ENCODE results near the gene SLC36A2. TPM values are rescaled to one million over a fixed set of nuclear protein-coding genes. Genes with fewer than 3 reads are reported as not detected.

The SLC36A2 gene
- polyA plus RNA-seq, 4 donors, result not detected

DNA sequence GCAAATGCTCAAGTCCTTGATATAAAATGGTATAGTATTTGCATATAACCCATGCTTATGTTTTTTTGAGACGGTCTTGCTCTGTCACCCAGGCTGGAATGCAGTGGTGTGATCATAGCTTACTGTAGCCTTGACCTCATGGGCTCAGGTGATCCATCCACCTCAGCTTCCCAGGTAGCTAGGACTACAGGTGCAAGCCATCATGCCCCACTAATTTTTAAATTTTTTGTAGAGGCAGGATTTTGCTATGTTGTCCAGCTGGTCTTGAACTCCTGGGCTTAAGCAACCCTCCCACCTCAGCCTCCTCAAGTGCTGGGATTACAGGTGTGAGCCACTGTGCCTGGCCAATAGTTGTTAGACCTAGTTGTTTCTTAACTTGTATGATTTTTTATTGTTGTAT, 61.1 kb downstream of the SLC36A2 start:
- Histone ChIP-seq H3K27ac (ENCODE audit: low read depth in 1 of 3, low read length in 2 of 3) (no peak overlapping the region), H3K27me3 (ENCODE audit: control insufficient read depth in 3 of 3, insufficient read depth in 3 of 3, low read length in 3 of 3) (peaks cover 0 to 2% (median 0%) of the 10 kb centered on the region in 3 donors), H3K4me3 (ENCODE audit: low read depth in 1 of 3, low read length in 3 of 3) (no peak overlapping the region), H3K9me3 (ENCODE audit: control insufficient read depth in 2 of 2, insufficient read depth in 1 of 2, low read depth in 1 of 2, low read length in 1 of 2) (no peaks in the 10 kb centered on the region), H3K4me1 (ENCODE audit: control insufficient read depth in 3 of 3, insufficient read depth in 2 of 3, low read depth in 1 of 3, low read length in 2 of 3) (no peaks in the 10 kb centered on the region), H3K36me3 (ENCODE audit: control insufficient read depth in 3 of 3, insufficient read depth in 2 of 3, low read depth in 1 of 3, low read length in 3 of 3) (no peaks in the 10 kb centered on the region)
- DNase-seq (no peak), FAIRE-seq (no peak)
- WGBS, 3 donors, result 88 to 96% (median 91%) methylated on average over 1 of the region's 1 CpG

DNA sequence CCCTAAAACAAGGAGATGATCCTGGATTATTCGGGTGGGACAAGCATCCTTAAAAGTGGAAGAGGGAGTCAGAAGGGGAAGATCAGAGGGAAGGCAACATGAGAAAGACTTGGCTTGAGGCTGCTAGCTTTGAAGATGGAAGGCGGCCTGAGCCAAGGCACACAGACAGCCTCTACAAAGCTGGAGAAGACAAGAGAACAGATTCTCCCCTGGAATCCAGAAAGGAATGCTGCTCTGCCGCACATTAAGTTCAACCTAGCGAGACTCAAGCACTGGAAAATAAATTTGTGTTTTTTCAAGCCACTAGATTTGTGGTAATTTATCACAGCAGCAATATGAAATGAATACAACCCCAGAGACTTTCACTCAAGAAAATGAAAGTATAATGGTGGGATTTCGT, 61.7 kb downstream of the SLC36A2 start:
- Histone ChIP-seq H3K27ac (ENCODE audit: low read depth in 1 of 3, low read length in 2 of 3) (no peak overlapping the region), H3K9me3 (ENCODE audit: control insufficient read depth in 2 of 2, insufficient read depth in 1 of 2, low read depth in 1 of 2, low read length in 1 of 2) (no peaks in the 10 kb centered on the region), H3K4me1 (ENCODE audit: control insufficient read depth in 3 of 3, insufficient read depth in 2 of 3, low read depth in 1 of 3, low read length in 2 of 3) (no peaks in the 10 kb centered on the region), H3K27me3 (ENCODE audit: control insufficient read depth in 3 of 3, insufficient read depth in 3 of 3, low read length in 3 of 3) (peaks cover 0 to 2% (median 0%) of the 10 kb centered on the region in 3 donors), H3K4me3 (ENCODE audit: low read depth in 1 of 3, low read length in 3 of 3) (no peak overlapping the region), H3K36me3 (ENCODE audit: control insufficient read depth in 3 of 3, insufficient read depth in 2 of 3, low read depth in 1 of 3, low read length in 3 of 3) (no peaks in the 10 kb centered on the region)
- DNase-seq, result no peak
- 74 to 77% (median 76%) methylated on average over 5 of the region's 5 CpGs for WGBS, 3 donors
- FAIRE-seq, result no peak

GRCh38 chr5:151284392-151284967, 62.9 kb downstream of the SLC36A2 start:
- Histone ChIP-seq H3K4me3 (ENCODE audit: low read depth in 1 of 3, low read length in 3 of 3) (no peak overlapping the region), H3K4me1 (ENCODE audit: control insufficient read depth in 3 of 3, insufficient read depth in 2 of 3, low read depth in 1 of 3, low read length in 2 of 3) (no peaks in the 10 kb centered on the region), H3K36me3 (ENCODE audit: control insufficient read depth in 3 of 3, insufficient read depth in 2 of 3, low read depth in 1 of 3, low read length in 3 of 3) (no peaks in the 10 kb centered on the region), H3K27me3 (ENCODE audit: control insufficient read depth in 3 of 3, insufficient read depth in 3 of 3, low read length in 3 of 3) (peaks cover 0 to 2% (median 0%) of the 10 kb centered on the region in 3 donors), H3K27ac (ENCODE audit: low read depth in 1 of 3, low read length in 2 of 3) (no peak overlapping the region), H3K9me3 (ENCODE audit: control insufficient read depth in 2 of 2, insufficient read depth in 1 of 2, low read depth in 1 of 2, low read length in 1 of 2) (no peaks in the 10 kb centered on the region)
- FAIRE-seq (no peak), DNase-seq (no peak)
- 29 to 30% (median 30%) methylated on average over 8 of the region's 8 CpGs for WGBS, 3 donors

GRCh38 chr5:151283120-151283825, 64.1 kb downstream of the SLC36A2 start:
- H3K27me3 ChIP-seq (ENCODE audit: control insufficient read depth in 3 of 3, insufficient read depth in 3 of 3, low read length in 3 of 3), result peaks cover 0 to 2% (median 0%) of the 10 kb centered on the region in 3 donors
- no peaks in the 10 kb centered on the region for H3K4me1 ChIP-seq (ENCODE audit: control insufficient read depth in 3 of 3, insufficient read depth in 2 of 3, low read depth in 1 of 3, low read length in 2 of 3)
- H3K9me3 ChIP-seq (ENCODE audit: control insufficient read depth in 2 of 2, insufficient read depth in 1 of 2, low read depth in 1 of 2, low read length in 1 of 2), result no peaks in the 10 kb centered on the region
- H3K36me3 ChIP-seq (ENCODE audit: control insufficient read depth in 3 of 3, insufficient read depth in 2 of 3, low read depth in 1 of 3, low read length in 3 of 3), result no peaks in the 10 kb centered on the region
- FAIRE-seq, result no peak
- H3K27ac ChIP-seq (ENCODE audit: low read depth in 1 of 3, low read length in 2 of 3), result no peak overlapping the region
- H3K4me3 ChIP-seq (ENCODE audit: low read depth in 1 of 3, low read length in 3 of 3), result no peak overlapping the region
- no peak for DNase-seq
- WGBS, 3 donors, result 76 to 82% (median 78%) methylated on average over 4 of the region's 4 CpGs

DNA sequence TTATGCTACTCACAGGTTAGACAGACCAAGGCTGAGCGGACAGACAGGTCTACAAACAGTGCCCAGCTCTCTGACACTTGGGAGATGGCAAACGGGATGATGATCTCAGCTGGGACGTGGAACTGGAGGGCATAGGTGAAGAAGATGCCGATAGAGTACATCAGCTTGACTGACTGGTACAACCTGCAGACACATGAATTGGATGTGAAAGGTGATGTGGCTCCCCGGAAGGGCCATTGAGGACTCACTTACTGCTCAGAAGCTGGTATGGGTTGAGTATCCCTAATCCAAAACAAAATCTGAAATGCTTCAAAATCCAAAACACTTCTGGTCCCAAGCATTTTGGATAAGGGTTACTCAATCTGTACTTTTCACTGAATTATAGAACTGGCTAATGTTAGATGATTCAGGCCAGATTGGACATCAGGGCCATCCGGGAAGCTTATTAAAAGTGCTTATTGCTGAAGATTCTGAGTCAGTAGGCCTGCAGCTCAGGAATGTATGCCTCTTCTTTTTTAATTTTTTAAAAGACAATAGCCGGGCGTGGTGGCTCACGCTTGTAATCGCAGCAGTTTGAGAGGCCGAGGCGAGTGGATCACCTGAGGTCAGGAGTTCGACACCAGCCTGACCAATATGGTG, 66.2 kb downstream of the SLC36A2 start:
- peaks cover 0 to 2% (median 0%) of the 10 kb centered on the region in 3 donors for H3K27me3 ChIP-seq (ENCODE audit: control insufficient read depth in 3 of 3, insufficient read depth in 3 of 3, low read length in 3 of 3)
- DNase-seq (no peak), FAIRE-seq (no peak)
- WGBS, 3 donors, result 92 to 93% (median 92%) methylated on average over 13 of the region's 13 CpGs
- H3K36me3 ChIP-seq (ENCODE audit: control insufficient read depth in 3 of 3, insufficient read depth in 2 of 3, low read depth in 1 of 3, low read length in 3 of 3), result no peaks in the 10 kb centered on the region
- no peak overlapping the region for H3K4me3 ChIP-seq (ENCODE audit: low read depth in 1 of 3, low read length in 3 of 3)
- H3K27ac ChIP-seq (ENCODE audit: low read depth in 1 of 3, low read length in 2 of 3), result no peak overlapping the region
- no peaks in the 10 kb centered on the region for H3K9me3 ChIP-seq (ENCODE audit: control insufficient read depth in 2 of 2, insufficient read depth in 1 of 2, low read depth in 1 of 2, low read length in 1 of 2)
- H3K4me1 ChIP-seq (ENCODE audit: control insufficient read depth in 3 of 3, insufficient read depth in 2 of 3, low read depth in 1 of 3, low read length in 2 of 3), result no peaks in the 10 kb centered on the region

- 83 to 88% (median 84%) methylated on average over 2 of the region's 2 CpGs for WGBS, 3 donors
- FAIRE-seq, result no peak
- no peak for DNase-seq
- Histone ChIP-seq H3K36me3 (ENCODE audit: control insufficient read depth in 3 of 3, insufficient read depth in 2 of 3, low read depth in 1 of 3, low read length in 3 of 3) (no peaks in the 10 kb centered on the region), H3K27ac (ENCODE audit: low read depth in 1 of 3, low read length in 2 of 3) (no peak overlapping the region), H3K27me3 (ENCODE audit: control insufficient read depth in 3 of 3, insufficient read depth in 3 of 3, low read length in 3 of 3) (peaks cover 0 to 2% (median 0%) of the 10 kb centered on the region in 3 donors), H3K4me3 (ENCODE audit: low read depth in 1 of 3, low read length in 3 of 3) (no peak overlapping the region), H3K4me1 (ENCODE audit: control insufficient read depth in 3 of 3, insufficient read depth in 2 of 3, low read depth in 1 of 3, low read length in 2 of 3) (no peaks in the 10 kb centered on the region), H3K9me3 (ENCODE audit: control insufficient read depth in 2 of 2, insufficient read depth in 1 of 2, low read depth in 1 of 2, low read length in 1 of 2) (no peaks in the 10 kb centered on the region)
Measured at GRCh38 chr5:151280443-151280842, 66.9 kb downstream of the SLC36A2 start.

DNA sequence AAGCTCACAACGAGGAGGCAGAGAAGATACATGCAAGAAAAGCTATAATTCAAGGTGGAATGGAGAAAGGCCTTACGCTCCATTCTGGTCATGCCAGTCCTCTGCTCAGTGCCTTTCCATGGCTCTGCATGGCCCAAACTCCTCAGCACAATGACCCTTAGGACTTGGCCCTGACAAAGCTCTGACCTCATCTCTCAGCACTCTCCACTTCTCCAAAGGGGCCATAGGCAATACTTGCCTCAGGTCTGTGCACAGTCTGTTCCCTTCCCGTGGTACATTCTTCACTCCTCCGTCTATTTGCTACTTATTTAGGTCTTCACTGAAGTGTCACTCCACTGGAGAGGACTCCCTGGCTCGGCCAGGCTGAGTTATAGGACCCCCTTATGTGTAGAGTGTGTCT, 68.5 kb downstream of the SLC36A2 start:
- Histone ChIP-seq H3K36me3 (ENCODE audit: control insufficient read depth in 3 of 3, insufficient read depth in 2 of 3, low read depth in 1 of 3, low read length in 3 of 3) (no peaks in the 10 kb centered on the region), H3K9me3 (ENCODE audit: control insufficient read depth in 2 of 2, insufficient read depth in 1 of 2, low read depth in 1 of 2, low read length in 1 of 2) (no peaks in the 10 kb centered on the region), H3K4me3 (ENCODE audit: low read depth in 1 of 3, low read length in 3 of 3) (no peak overlapping the region), H3K27ac (ENCODE audit: low read depth in 1 of 3, low read length in 2 of 3) (no peak overlapping the region), H3K4me1 (ENCODE audit: control insufficient read depth in 3 of 3, insufficient read depth in 2 of 3, low read depth in 1 of 3, low read length in 2 of 3) (no peaks in the 10 kb centered on the region), H3K27me3 (ENCODE audit: control insufficient read depth in 3 of 3, insufficient read depth in 3 of 3, low read length in 3 of 3) (no peaks in the 10 kb centered on the region)
- DNase-seq (no peak), FAIRE-seq (no peak)
- 71 to 73% (median 71%) methylated on average over 5 of the region's 5 CpGs for WGBS, 3 donors

- no peak overlapping the region for H3K27ac ChIP-seq (ENCODE audit: low read depth in 1 of 3, low read length in 2 of 3)
- no peak overlapping the region for H3K4me3 ChIP-seq (ENCODE audit: low read depth in 1 of 3, low read length in 3 of 3)
- H3K4me1 ChIP-seq (ENCODE audit: control insufficient read depth in 3 of 3, insufficient read depth in 2 of 3, low read depth in 1 of 3, low read length in 2 of 3), result no peaks in the 10 kb centered on the region
- no peaks in the 10 kb centered on the region for H3K27me3 ChIP-seq (ENCODE audit: control insufficient read depth in 3 of 3, insufficient read depth in 3 of 3, low read length in 3 of 3)
- no peaks in the 10 kb centered on the region for H3K9me3 ChIP-seq (ENCODE audit: control insufficient read depth in 2 of 2, insufficient read depth in 1 of 2, low read depth in 1 of 2, low read length in 1 of 2)
- no peak for DNase-seq
- WGBS, 3 donors, result 89 to 98% (median 95%) methylated on average over 2 of the region's 2 CpGs
- no peak for FAIRE-seq
- H3K36me3 ChIP-seq (ENCODE audit: control insufficient read depth in 3 of 3, insufficient read depth in 2 of 3, low read depth in 1 of 3, low read length in 3 of 3), result no peaks in the 10 kb centered on the region
Measured at GRCh38 chr5:151275803-151276202, 71.6 kb downstream of the SLC36A2 start.

Data from small intestine (tissue), 7 donors.